Parathyroid adenoma (tissue), 2 donors: ENCODE measurements around the gene LZTS2.

Source experiments
- H2AFZ ChIP-seq: fragments of 300-600 bp; sonication (generic); one replicate; pipeline ENCODE4 v1.7.0; 2017; ENCODE audit warnings: antibody characterized with exemption, mild to moderate bottlenecking
- H3K27ac ChIP-seq: fragments of 300-600 bp; sonication (generic); one replicate; pipeline ENCODE4 v1.7.0; 2017
- H3K27me3 ChIP-seq: fragments of 300-600 bp; sonication (generic); one replicate; pipeline ENCODE4 v1.7.0; 2017; ENCODE audit warnings: low read length; ENCODE audit not compliant: control insufficient read depth, insufficient read depth
- H3K36me3 ChIP-seq: fragments of 300-600 bp; sonication (generic); one replicate; pipeline ENCODE4 v1.7.0; 2017; ENCODE audit warnings: low read length; ENCODE audit not compliant: control insufficient read depth, insufficient read depth
- H3K4me1 ChIP-seq: fragments of 300-600 bp; sonication (generic); one replicate; pipeline ENCODE4 v1.7.0; 2017; ENCODE audit warnings: control low read depth
- H3K4me2 ChIP-seq: fragments of 300-600 bp; sonication (generic); one replicate; pipeline ENCODE4 v1.7.0; 2017; ENCODE audit warnings: low read length
- H3K4me3 ChIP-seq: fragments of 300-600 bp; sonication (generic); one replicate; pipeline ENCODE4 v1.7.0; 2017; ENCODE audit warnings: low read depth, low read length
- H3K79me2 ChIP-seq: fragments of 300-600 bp; sonication (generic); one replicate; pipeline ENCODE4 v1.7.0; 2017; ENCODE audit warnings: control low read depth
- H3K9ac ChIP-seq: fragments of 300-600 bp; sonication (generic); one replicate; pipeline ENCODE4 v1.7.0; 2017; ENCODE audit warnings: mild to moderate bottlenecking
- H3K9me3 ChIP-seq: fragments of 300-600 bp; sonication (generic); one replicate; pipeline ENCODE4 v1.7.0; 2017; ENCODE audit warnings: low read length; ENCODE audit not compliant: control insufficient read depth
- CTCF ChIP-seq: fragments of 300-600 bp; sonication (generic); IDR thresholded peaks from one replicate; pipeline ENCODE4 v1.7.0; 2017; ENCODE audit warnings: antibody characterized with exemption, mild to moderate bottlenecking
- donor health status: primary hyperparathyroidism.

LZTS2 gene

GRCh38 chr10:100978901-100979195 is 20.8 kb upstream of the LZTS2 start:
- H3K79me2 ChIP-seq, result no peaks in the 10 kb centered on the region
- H3K36me3 ChIP-seq, result no peaks in the 10 kb centered on the region

GRCh38 chr10:100979791-100980272 is 19.8 kb upstream of the LZTS2 start:
- H2AFZ ChIP-seq, result no peak overlapping the region
- no peak overlapping the region for H3K27ac ChIP-seq
- H3K9ac ChIP-seq, result no peak overlapping the region
- H3K9me3 ChIP-seq, result no peaks in the 10 kb centered on the region
- peaks cover 2% of the 10 kb centered on the region for H3K4me1 ChIP-seq
- no peaks in the 10 kb centered on the region for H3K79me2 ChIP-seq
- no peaks in the 10 kb centered on the region for H3K36me3 ChIP-seq
- no peaks in the 10 kb centered on the region for H3K27me3 ChIP-seq
- TF ChIP-seq CTCF, result no peak
- H3K4me2 ChIP-seq, result no peak overlapping the region
- no peak overlapping the region for H3K4me3 ChIP-seq

More at GRCh38 chr10:100978901-100979195, 20.8 kb upstream of the LZTS2 start:
- H3K9me3 ChIP-seq, result no peaks in the 10 kb centered on the region
- no peak overlapping the region for H3K9ac ChIP-seq
- no peak overlapping the region for H2AFZ ChIP-seq
- peaks cover 2% of the 10 kb centered on the region for H3K4me1 ChIP-seq
- no peak for TF ChIP-seq CTCF
- H3K4me3 ChIP-seq, result no peak overlapping the region
- H3K27me3 ChIP-seq, result no peaks in the 10 kb centered on the region
- no peak overlapping the region for H3K27ac ChIP-seq
- no peak overlapping the region for H3K4me2 ChIP-seq

DNA sequence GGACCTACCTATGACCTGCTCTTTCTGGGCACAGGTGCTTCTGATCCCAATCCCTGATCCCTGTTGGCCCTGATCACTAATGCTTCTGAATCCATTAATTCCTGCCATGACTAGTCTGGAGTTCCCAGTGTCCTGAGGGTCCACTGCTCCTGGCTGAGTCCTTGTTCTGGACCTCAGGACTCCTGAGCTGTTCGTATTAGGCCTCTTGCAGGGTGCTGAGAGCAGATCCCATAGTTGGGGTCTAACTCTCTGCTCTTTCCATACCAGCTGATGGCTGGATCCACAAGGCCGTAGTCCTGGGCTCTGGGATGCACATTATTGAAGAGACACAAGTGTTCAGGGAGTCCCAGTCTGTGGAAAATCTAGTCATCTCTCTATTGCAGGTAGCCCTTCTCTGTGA is 19.3 kb upstream of the LZTS2 start:
- Histone ChIP-seq H3K4me2 (no peak overlapping the region), H3K9me3 (no peaks in the 10 kb centered on the region), H3K79me2 (no peaks in the 10 kb centered on the region), H3K9ac (no peak overlapping the region), H2AFZ (no peak overlapping the region), H3K27me3 (no peaks in the 10 kb centered on the region), H3K27ac (no peak overlapping the region), H3K4me3 (no peak overlapping the region), H3K36me3 (no peaks in the 10 kb centered on the region), H3K4me1 (peaks cover 2% of the 10 kb centered on the region)
- TF ChIP-seq CTCF, result no peak

DNA sequence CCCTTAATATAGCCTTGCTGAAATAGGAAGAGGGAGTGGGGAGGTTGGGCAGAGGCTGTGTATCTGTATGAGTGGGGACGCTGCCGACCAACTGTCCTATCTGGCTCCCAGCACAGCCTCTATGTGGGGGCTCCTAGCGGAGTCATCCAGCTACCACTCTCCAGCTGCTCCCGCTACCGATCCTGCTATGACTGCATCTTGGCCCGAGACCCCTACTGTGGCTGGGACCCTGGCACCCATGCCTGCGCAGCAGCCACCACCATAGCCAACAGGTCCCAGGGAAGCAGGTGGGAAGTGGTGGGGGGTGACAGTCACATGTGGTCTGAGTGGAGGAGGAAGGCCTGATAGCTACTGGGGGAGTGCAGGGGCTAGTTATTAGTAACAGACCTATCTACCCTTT is 18.9 kb upstream of the LZTS2 start:
- Histone ChIP-seq H3K4me2 (no peak overlapping the region), H3K4me3 (no peak overlapping the region)
- TF ChIP-seq CTCF, result no peak

GRCh38 chr10:100981178-100981772 is 18.3 kb upstream of the LZTS2 start:
- no peak overlapping the region for H3K9ac ChIP-seq
- H3K4me2 ChIP-seq, result no peak overlapping the region
- no peaks in the 10 kb centered on the region for H3K9me3 ChIP-seq
- no peak overlapping the region for H3K27ac ChIP-seq
- no peak for TF ChIP-seq CTCF
- no peak overlapping the region for H2AFZ ChIP-seq
- no peaks in the 10 kb centered on the region for H3K27me3 ChIP-seq
- no peaks in the 10 kb centered on the region for H3K36me3 ChIP-seq
- H3K4me1 ChIP-seq, result peaks cover 2% of the 10 kb centered on the region
- no peaks in the 10 kb centered on the region for H3K79me2 ChIP-seq
- no peak overlapping the region for H3K4me3 ChIP-seq

More for the DNA sequence above, 18.9 kb upstream of the LZTS2 start:
- no peak overlapping the region for H3K9ac ChIP-seq
- H3K36me3 ChIP-seq, result no peaks in the 10 kb centered on the region
- no peaks in the 10 kb centered on the region for H3K79me2 ChIP-seq
- no peak overlapping the region for H2AFZ ChIP-seq
- no peaks in the 10 kb centered on the region for H3K9me3 ChIP-seq
- no peak overlapping the region for H3K27ac ChIP-seq
- peaks cover 2% of the 10 kb centered on the region for H3K4me1 ChIP-seq
- no peaks in the 10 kb centered on the region for H3K27me3 ChIP-seq
